Measurements from ENCODE around the gene KRT80.

KRT80 gene

GRCh38 chr12:52202361-52203078 lies 10.7 kb upstream of the KRT80 start:
- no peak overlapping the region for H3K4me3 ChIP-seq (ENCODE audit: low read length)
- TF ChIP-seq ZNF274 (IDR thresholded peaks at IDR 0.05; ENCODE audit: low read depth, low read length) = no peak

- H3K4me3 ChIP-seq (ENCODE audit: low read length) = no peak overlapping the region
- TF ChIP-seq ZNF274 (IDR thresholded peaks at IDR 0.05; ENCODE audit: low read depth, low read length) = no peak
These were observed 9.6 kb upstream of the KRT80 start for GRCh38 chr12:52201451-52201839.

GRCh38 chr12:52200781-52201450 lies 9.1 kb upstream of the KRT80 start:
- TF ChIP-seq ZNF274 (IDR thresholded peaks at IDR 0.05; ENCODE audit: low read depth, low read length) = no peak
- H3K4me3 ChIP-seq (ENCODE audit: low read length) = no peak overlapping the region

- TF ChIP-seq ZNF274 (IDR thresholded peaks at IDR 0.05; ENCODE audit: low read depth, low read length) = no peak
- H3K4me3 ChIP-seq (ENCODE audit: low read length) = no peak overlapping the region
These were observed 8.4 kb upstream of the KRT80 start for GRCh38 chr12:52200086-52200780.

GRCh38 chr12:52199294-52199919 lies 7.6 kb upstream of the KRT80 start:
- TF ChIP-seq ZNF274 (IDR thresholded peaks at IDR 0.05; ENCODE audit: low read depth, low read length) = no peak
- H3K4me3 ChIP-seq (ENCODE audit: low read length) = no peak overlapping the region

GRCh38 chr12:52198454-52199215 lies 6.8 kb upstream of the KRT80 start:
- H3K4me3 ChIP-seq (ENCODE audit: low read length) = no peak overlapping the region
- TF ChIP-seq ZNF274 (IDR thresholded peaks at IDR 0.05; ENCODE audit: low read depth, low read length) = no peak

- no peak for TF ChIP-seq ZNF274 (IDR thresholded peaks at IDR 0.05; ENCODE audit: low read depth, low read length)
- H3K4me3 ChIP-seq (ENCODE audit: low read length) = no peak overlapping the region
These were observed 5.8 kb upstream of the KRT80 start for GRCh38 chr12:52197371-52198231.

- H3K4me3 ChIP-seq (ENCODE audit: low read length) = no peak overlapping the region
- no peak for TF ChIP-seq ZNF274 (IDR thresholded peaks at IDR 0.05; ENCODE audit: low read depth, low read length)
These were observed 3.4 kb upstream of the KRT80 start for GRCh38 chr12:52195065-52195730.

- H3K4me3 ChIP-seq (ENCODE audit: low read length) = no peak overlapping the region
- TF ChIP-seq ZNF274 (IDR thresholded peaks at IDR 0.05; ENCODE audit: low read depth, low read length) = no peak
These were observed 2.2 kb upstream of the KRT80 start for GRCh38 chr12:52193991-52194390.

- no peak for TF ChIP-seq ZNF274 (IDR thresholded peaks at IDR 0.05; ENCODE audit: low read depth, low read length)
- no peak overlapping the region for H3K4me3 ChIP-seq (ENCODE audit: low read length)
These were observed 1.7 kb upstream of the KRT80 start for GRCh38 chr12:52193532-52193931.

GRCh38 chr12:52190860-52191729 lies 719 bp downstream of the KRT80 start:
- H3K4me3 ChIP-seq (ENCODE audit: low read length) = no peak overlapping the region
- no peak for TF ChIP-seq ZNF274 (IDR thresholded peaks at IDR 0.05; ENCODE audit: low read depth, low read length)
